Caco-2 (cell line): Measurements from ENCODE around the gene FER. TPM values are rescaled to one million over a fixed set of nuclear protein-coding genes. Genes with fewer than 3 reads are reported as not detected.

Experiments used
- BruUV-seq: library from RNA; stranded (reverse); fragments of 400-500 nt; replicated peaks from 2 replicates; lab custom pipeline; 2021; lab: Mats Ljungman, UMichigan
- CTCF ChIA-PET: fragments of 300-600 bp; sonication (Branson Sonifier 250); formaldehyde crosslinking; loops from one replicate; lab custom pipeline; 2022; ENCODE audit warnings: antibody characterized with exemption; lab: Charles Lee
- POLR2A ChIA-PET: fragments of 300-600 bp; sonication (Branson Sonifier 250); formaldehyde crosslinking; loops from one replicate; lab custom pipeline; 2022; ENCODE audit warnings: antibody characterized with exemption; lab: Charles Lee
- DNase-seq, 2 experiments: peaks; one replicate each; pipeline versions ENCODE4 v3.0.0 to v3.0.0-alpha.2; 2020 to 2022
- H3K27me3 ChIP-seq: replicated peaks from 2 replicates; pipeline ENCODE4 v1.6.0; 2011; ENCODE audit warnings: low read length; ENCODE audit not compliant: control insufficient read depth, insufficient read depth
- H3K36me3 ChIP-seq: 2 replicates; pipeline ENCODE4 v1.5.1; 2011; ENCODE audit warnings: low read length; ENCODE audit not compliant: control insufficient read depth, insufficient read depth
- H3K4me1 ChIP-seq: fragments of 250-450 bp; sonication (Bioruptor Pico); 2 replicates; pipeline ENCODE4 v1.5.1; 2020; ENCODE audit warnings: mild to moderate bottlenecking
- H3K4me3 ChIP-seq: 2 replicates; pipeline ENCODE4 v1.5.1; 2011; ENCODE audit warnings: low read depth, mild to moderate bottlenecking, control low read depth, low read length
- H3K9me3 ChIP-seq: fragments of 250-450 bp; sonication (Bioruptor Pico); 2 replicates; pipeline ENCODE4 v1.5.1; 2020; ENCODE audit warnings: mild to moderate bottlenecking, moderate library complexity
- H3K27ac Mint-ChIP-seq: one replicate; pipeline ENCODE4 v1.8.0; 2022; ENCODE audit warnings: mixed read lengths; ENCODE audit not compliant: unreplicated experiment
- H3K27me3 Mint-ChIP-seq: one replicate; pipeline ENCODE4 v1.8.0; 2022; ENCODE audit warnings: mixed read lengths; ENCODE audit not compliant: insufficient read depth, unreplicated experiment
- H3K36me3 Mint-ChIP-seq: one replicate; pipeline ENCODE4 v1.8.0; 2022; ENCODE audit warnings: mild to moderate bottlenecking, mixed read lengths; ENCODE audit not compliant: insufficient read depth, unreplicated experiment
- H3K4me1 Mint-ChIP-seq: one replicate; pipeline ENCODE4 v1.8.0; 2022; ENCODE audit warnings: low read depth, mixed read lengths; ENCODE audit not compliant: unreplicated experiment
- H3K4me3 Mint-ChIP-seq: one replicate; pipeline ENCODE4 v1.8.0; 2022; ENCODE audit warnings: mild to moderate bottlenecking, moderate library complexity, mixed read lengths; ENCODE audit not compliant: unreplicated experiment
- H3K9me3 Mint-ChIP-seq: one replicate; pipeline ENCODE4 v1.8.0; 2022; ENCODE audit warnings: mixed read lengths; ENCODE audit not compliant: unreplicated experiment
- CTCF ChIP-seq, 2 experiments: fragments of 200-600 bp in 1 of 2; IDR thresholded peaks; 1 replicate in 1 of 2; 2 replicates in 1 of 2; pipeline versions ENCODE4 v1.5.1 to v1.8.0; 2011 to 2022; ENCODE audit warnings: antibody characterized with exemption in 1 of 2, control low read depth in 1 of 2, inconsistent platforms in 1 of 2, low read depth in 1 of 2, low read length in 1 of 2, mild to moderate bottlenecking in 1 of 2, moderate library complexity in 1 of 2; ENCODE audit not compliant: insufficient read depth in 1 of 2, severe bottlenecking in 1 of 2, unreplicated experiment in 1 of 2
- intact Hi-C: fragments of 100-400 bp; cut with micrococcal nuclease; formaldehyde crosslinking; loops from one replicate; pipeline ENCODE4 v1.10.0; 2022; ENCODE audit not compliant: unreplicated experiment
- total RNA-seq: library from RNA; stranded (reverse); gene quantifications from 2 replicates; pipeline ENCODE4 v1.2.3, GENCODE V29; 2022

The FER gene
- total RNA-seq, 1 experiment from 2014 or later: 43.1 TPM

- Histone ChIP-seq H3K36me3 (no peaks in the 10 kb centered on the region), H3K4me1 (peaks cover 11% of the 10 kb centered on the region), H3K4me3 (peak overlapping the region; percentile 89), H3K9me3 (no peaks in the 10 kb centered on the region), H3K27me3 (no peaks in the 10 kb centered on the region)
- Mint-ChIP-seq H3K27me3 (no peaks in the 10 kb centered on the region), H3K27ac (peak overlapping the region; percentile 95), H3K4me1 (peaks cover 31% of the 10 kb centered on the region), H3K9me3 (peaks cover 10% of the 10 kb centered on the region), H3K36me3 (peaks cover 7% of the 10 kb centered on the region), H3K4me3 (peak overlapping the region; percentile 78)
- no peak for TF ChIP-seq CTCF (IDR thresholded peaks at IDR 0.05; ENCODE audit: insufficient read depth in 1 of 2, low read depth in 1 of 2, low read length in 1 of 2, severe bottlenecking in 1 of 2, unreplicated experiment in 1 of 2)
- DNase-seq: no peak
- BruUV-seq: no TSS peak
- POLR2A ChIA-PET: interaction anchor here (1.2 to 2.8 kb wide), 2 partner anchors 22 to 42 kb away, joined by 3 to 21 read pairs; partner anchors contain the start of gene FER
- intact Hi-C loops: loop anchor here (1.0 kb wide), 1 partner anchor 45 kb away; no protein-coding TSS in a partner anchor
- CTCF ChIA-PET: interaction anchor here (1.3 kb wide), 1 partner anchor 22 kb away, joined by 4 read pairs; no protein-coding TSS in a partner anchor
Measured at GRCh38 chr5:108726446-108727235, 21.1 kb upstream of the FER start.

GRCh38 chr5:108727236-108727650 is 20.5 kb upstream of the FER start:
- intact Hi-C loops: loop anchor here (1.0 kb wide), 1 partner anchor 46 kb away; no protein-coding TSS in a partner anchor
- BruUV-seq: no TSS peak
- peak in 1 of 2 experiments; percentile 30 for DNase-seq
- H3K4me3 Mint-ChIP-seq: peak overlapping the region; percentile 78
- no peaks in the 10 kb centered on the region for H3K36me3 ChIP-seq
- H3K4me1 Mint-ChIP-seq: peaks cover 31% of the 10 kb centered on the region
- no peaks in the 10 kb centered on the region for H3K27me3 Mint-ChIP-seq
- peaks cover 4% of the 10 kb centered on the region for H3K9me3 Mint-ChIP-seq
- H3K9me3 ChIP-seq: no peaks in the 10 kb centered on the region
- ChIA-PET POLR2A (interaction anchor here (0.6 to 2.8 kb wide), 7 partner anchors 10 to 192 kb away, joined by 3 to 21 read pairs (median 3); partner anchors contain the start of gene FER), CTCF (interaction anchor here (0.7 to 1.3 kb wide), 2 partner anchors 21 to 85 kb away, joined by 4 read pairs; no protein-coding TSS in a partner anchor)
- H3K4me1 ChIP-seq: peaks cover 11% of the 10 kb centered on the region
- H3K27me3 ChIP-seq: no peaks in the 10 kb centered on the region
- peak overlapping the region; percentile 89 for H3K4me3 ChIP-seq
- peak overlapping the region; percentile 95 for H3K27ac Mint-ChIP-seq
- H3K36me3 Mint-ChIP-seq: peaks cover 7% of the 10 kb centered on the region
- TF ChIP-seq CTCF (IDR thresholded peaks at IDR 0.05; ENCODE audit: insufficient read depth in 1 of 2, low read depth in 1 of 2, low read length in 1 of 2, severe bottlenecking in 1 of 2, unreplicated experiment in 1 of 2): no peak
